ES-I3 (cell line): ENCODE measurements around the gene OR1S1.

Source experiments
- H3K36me3 ChIP-seq: 2 replicates; pipeline ENCODE4 v1.6.1; 2013; ENCODE audit warnings: mild to moderate bottlenecking, low read length, control low read depth, moderate library complexity; ENCODE audit not compliant: insufficient read depth
- H3K4me1 ChIP-seq: 2 replicates; pipeline ENCODE4 v1.6.1; 2013; ENCODE audit warnings: mild to moderate bottlenecking, control low read depth, low read length; ENCODE audit not compliant: insufficient read depth
- H3K9ac ChIP-seq: 2 replicates; pipeline ENCODE4 v1.6.1; 2013; ENCODE audit warnings: low read depth, mild to moderate bottlenecking, low read length, moderate library complexity
- H3K9me3 ChIP-seq: 2 replicates; pipeline ENCODE4 v1.6.1; 2013; ENCODE audit warnings: mild to moderate bottlenecking, low read length, moderate library complexity; ENCODE audit not compliant: control insufficient read depth, insufficient read depth

The OR1S1 gene

DNA sequence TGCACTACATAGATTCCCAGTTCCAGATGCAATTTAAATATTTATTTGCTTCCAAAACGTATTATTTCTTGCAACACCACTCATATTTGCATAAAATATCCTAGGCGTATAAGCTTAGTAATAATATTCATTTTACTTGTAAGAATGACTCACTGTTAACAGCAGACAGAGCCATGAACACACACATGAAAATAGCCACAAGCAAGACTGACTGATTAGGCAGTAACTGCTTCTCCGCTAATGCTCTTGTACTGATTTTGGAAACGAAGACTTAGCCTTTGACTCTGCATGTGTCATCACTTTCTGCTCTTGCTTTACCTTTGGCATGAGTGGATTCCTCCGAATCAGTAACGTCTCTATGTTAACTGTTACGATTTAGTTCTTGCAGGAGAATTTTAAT lies 10.2 kb downstream of the OR1S1 start:
- H3K36me3 ChIP-seq, result no peaks in the 10 kb centered on the region
- H3K9me3 ChIP-seq, result no peaks in the 10 kb centered on the region

DNA sequence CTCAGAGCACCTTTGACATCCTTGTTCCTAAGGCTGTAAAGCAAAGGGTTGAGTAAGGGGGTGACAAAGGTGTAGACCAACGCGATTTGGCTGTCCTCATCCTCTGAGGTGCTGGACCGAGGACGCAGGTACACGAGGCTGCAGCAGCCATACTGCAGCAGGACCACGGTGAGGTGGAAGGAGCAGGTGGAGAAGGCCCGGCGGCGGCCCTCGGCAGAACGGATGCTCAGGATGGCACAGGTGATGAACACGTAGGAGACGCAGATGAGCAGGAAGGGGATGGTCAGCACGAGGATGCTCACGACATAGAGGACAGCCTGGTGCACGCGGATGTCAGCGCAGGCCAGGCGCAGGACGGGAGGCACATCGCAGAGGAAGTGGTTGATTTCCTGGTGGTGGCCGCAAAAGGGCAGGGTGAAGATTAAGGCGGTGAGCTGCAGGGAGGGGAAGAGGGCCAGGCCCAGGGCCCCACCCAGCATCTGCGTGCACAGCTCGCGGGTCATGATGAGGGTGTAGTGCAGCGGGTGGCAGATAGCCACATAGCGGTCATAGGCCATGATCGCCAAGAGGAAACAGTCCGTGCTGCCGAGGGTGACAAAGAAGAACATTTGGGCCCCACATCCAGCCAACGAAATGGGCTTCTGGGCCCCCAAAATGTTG lies 15.6 kb downstream of the OR1S1 start:
- Histone ChIP-seq H3K36me3 (no peaks in the 10 kb centered on the region), H3K9ac (no peak overlapping the region), H3K9me3 (no peaks in the 10 kb centered on the region; the same call in 1 of the 2 replicates), H3K4me1 (no peaks in the 10 kb centered on the region)

More for the DNA sequence above, 10.2 kb downstream of the OR1S1 start:
- no peak overlapping the region for H3K9ac ChIP-seq
- no peaks in the 10 kb centered on the region for H3K4me1 ChIP-seq

DNA sequence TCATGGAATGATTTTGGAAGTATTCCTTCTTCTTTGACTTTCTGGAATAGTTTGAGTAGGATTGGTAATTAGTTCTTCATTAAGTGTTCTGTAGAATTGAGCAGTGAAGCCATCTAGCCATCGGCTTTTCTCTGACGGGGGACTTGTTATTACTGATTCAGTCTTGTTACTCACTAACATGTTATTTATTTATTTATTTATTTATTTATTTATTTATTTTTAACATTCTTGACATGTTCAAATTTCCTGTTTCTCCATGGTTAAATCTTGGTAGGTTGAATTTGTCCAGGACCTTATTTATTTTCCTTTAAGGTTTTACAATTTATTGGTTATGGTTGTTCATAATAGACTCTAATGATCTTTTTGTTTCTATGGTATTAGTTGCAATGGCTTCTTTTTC lies 31.4 kb downstream of the OR1S1 start:
- Histone ChIP-seq H3K9me3 (no peaks in the 10 kb centered on the region), H3K4me1 (no peaks in the 10 kb centered on the region), H3K9ac (no peak overlapping the region), H3K36me3 (no peaks in the 10 kb centered on the region)

DNA sequence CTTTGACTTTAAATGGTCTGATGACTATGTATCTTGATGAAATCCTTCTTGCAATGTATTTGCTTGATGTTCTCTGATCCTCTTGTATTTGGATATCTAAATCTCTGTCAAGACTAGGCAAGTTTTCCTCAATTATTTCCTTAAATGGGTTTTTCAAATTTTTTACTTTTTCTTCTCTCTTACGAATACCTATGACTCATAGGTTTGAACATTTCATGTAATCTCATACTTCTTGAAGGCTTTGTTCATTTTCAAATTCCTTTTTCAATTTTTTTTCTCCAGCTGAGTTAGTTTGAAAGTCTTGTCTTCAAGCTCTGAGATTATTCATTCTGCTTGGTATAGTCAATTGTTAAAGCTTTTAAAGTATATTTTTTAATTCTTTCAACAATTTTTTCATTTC lies 42.4 kb downstream of the OR1S1 start:
- Histone ChIP-seq H3K9me3 (no peaks in the 10 kb centered on the region), H3K9ac (no peak overlapping the region), H3K36me3 (no peaks in the 10 kb centered on the region)

DNA sequence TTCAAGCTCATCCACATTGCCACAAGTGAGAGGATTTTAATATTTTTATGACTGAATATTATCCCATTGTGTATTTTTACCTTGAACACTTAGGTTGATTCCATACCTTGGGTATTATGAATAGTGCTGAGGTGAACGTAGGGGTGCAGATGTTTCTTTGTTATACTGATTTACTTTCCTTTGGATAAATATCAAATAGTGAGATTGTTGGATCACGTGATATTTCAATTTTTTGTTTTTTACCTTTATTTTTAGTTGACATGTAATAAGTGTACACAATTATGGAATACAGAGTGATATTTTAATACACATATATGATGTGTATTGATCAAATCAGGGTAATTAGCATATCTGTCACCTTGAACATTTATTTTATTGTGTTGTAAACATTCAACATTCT lies 47.5 kb downstream of the OR1S1 start:
- no peaks in the 10 kb centered on the region for H3K9me3 ChIP-seq
- H3K4me1 ChIP-seq, result no peaks in the 10 kb centered on the region
- H3K9ac ChIP-seq, result no peak overlapping the region
- H3K36me3 ChIP-seq, result no peaks in the 10 kb centered on the region

More for the DNA sequence above, 42.4 kb downstream of the OR1S1 start:
- no peaks in the 10 kb centered on the region for H3K4me1 ChIP-seq
